Measurements from ENCODE around the gene HCFC1R1. TPM values are rescaled to one million over a fixed set of nuclear protein-coding genes. Genes with fewer than 3 reads are reported as not detected.

HCFC1R1 gene
- total RNA-seq, 4 donors from 2014 or later = 17.9 to 32.4 (median 18.4) TPM

- H3K36me3 ChIP-seq = no peaks in the 10 kb centered on the region
- peak within 1 kb of the TSS; percentile 7 to 58 (median 36) for H3K4me3 ChIP-seq
- peaks cover 10 to 30% (median 24%) of the 10 kb centered on the region in 3 donors for H3K4me1 ChIP-seq
- intact Hi-C loops (cut with DNase I) = no loop called here
- peak within 1 kb of the TSS; percentile 43 to 75 (median 49) for H3K27ac ChIP-seq
- DNase-seq = no peak
- H3K9me3 ChIP-seq = no peaks in the 10 kb centered on the region
- TF ChIP-seq CTCF (IDR thresholded peaks at IDR 0.05) = no peak
- peak in 1 of 4 donors; percentile 31 for TF ChIP-seq POLR2A (IDR thresholded peaks at IDR 0.05)
- WGBS, 2 donors = 41 to 44% methylated on average over 6 to 11 of the region's 13 CpGs
- no peaks in the 10 kb centered on the region for H3K27me3 ChIP-seq
Observed at GRCh38 chr16:3065069-3065741, 41.5 kb upstream of the HCFC1R1 start, which contains the start of gene IL32. Gene IL32 (plus strand): TSS chr16:3065640. CDS start chr16:3065812, 172 bp downstream.

- intact Hi-C loops (cut with DNase I) = no loop called here
- no peaks in the 10 kb centered on the region for H3K9me3 ChIP-seq
- DNase-seq = no peak
- TF ChIP-seq CTCF (IDR thresholded peaks at IDR 0.05) = no peak
- TF ChIP-seq POLR2A (IDR thresholded peaks at IDR 0.05) = no peak
- H3K27me3 ChIP-seq = no peaks in the 10 kb centered on the region
- no peak overlapping the region for H3K27ac ChIP-seq
- peaks cover 16 to 43% (median 31%) of the 10 kb centered on the region in 3 donors for H3K4me1 ChIP-seq
- 80 to 89% methylated on average over 7 to 8 of the region's 8 CpGs for WGBS, 2 donors
- H3K36me3 ChIP-seq = no peaks in the 10 kb centered on the region
- no peak overlapping the region for H3K4me3 ChIP-seq
Observed at GRCh38 chr16:3063625-3064386, 40.1 kb upstream of the HCFC1R1 start.

GRCh38 chr16:3062553-3062952, 38.8 kb upstream of the HCFC1R1 start:
- H3K27ac ChIP-seq = no peak overlapping the region
- 77 to 88% methylated on average over 6 of the region's 6 CpGs for WGBS, 2 donors

GRCh38 chr16:3060339-3061127, 36.8 kb upstream of the HCFC1R1 start:
- Histone ChIP-seq H3K4me3 (no peak overlapping the region), H3K27me3 (peaks cover 0 to 9% (median 0%) of the 10 kb centered on the region in 4 donors), H3K4me1 (peaks cover 26 to 39% (median 27%) of the 10 kb centered on the region in 3 donors), H3K36me3 (no peaks in the 10 kb centered on the region), H3K27ac (no peak overlapping the region), H3K9me3 (no peaks in the 10 kb centered on the region)
- TF ChIP-seq CTCF (IDR thresholded peaks at IDR 0.05) = no peak
- TF ChIP-seq POLR2A (IDR thresholded peaks at IDR 0.05) = no peak
- intact Hi-C loops (cut with DNase I) = no loop called here
- 57 to 77% methylated on average over 11 to 12 of the region's 14 CpGs for whole genome bisulfite sequencing, 2 donors
- no peak for DNase-seq

More at GRCh38 chr16:3062553-3062952, 38.8 kb upstream of the HCFC1R1 start:
- intact Hi-C loops (cut with DNase I) = no loop called here
- Histone ChIP-seq H3K4me1 (peaks cover 26 to 45% (median 33%) of the 10 kb centered on the region in 3 donors), H3K9me3 (no peaks in the 10 kb centered on the region), H3K36me3 (no peaks in the 10 kb centered on the region), H3K4me3 (no peak overlapping the region), H3K27me3 (peaks cover 0 to 9% (median 0%) of the 10 kb centered on the region in 4 donors)
- no peak for TF ChIP-seq CTCF (IDR thresholded peaks at IDR 0.05)
- no peak for TF ChIP-seq POLR2A (IDR thresholded peaks at IDR 0.05)
- DNase-seq = no peak
